ENCODE results near the gene MAPKAPK2.
"Not testable (repeated sequence)": the region's sequence is repeated elsewhere in the genome, so short reads cannot be mapped to it uniquely, and the experiment has no call there.

Gene MAPKAPK2

DNA sequence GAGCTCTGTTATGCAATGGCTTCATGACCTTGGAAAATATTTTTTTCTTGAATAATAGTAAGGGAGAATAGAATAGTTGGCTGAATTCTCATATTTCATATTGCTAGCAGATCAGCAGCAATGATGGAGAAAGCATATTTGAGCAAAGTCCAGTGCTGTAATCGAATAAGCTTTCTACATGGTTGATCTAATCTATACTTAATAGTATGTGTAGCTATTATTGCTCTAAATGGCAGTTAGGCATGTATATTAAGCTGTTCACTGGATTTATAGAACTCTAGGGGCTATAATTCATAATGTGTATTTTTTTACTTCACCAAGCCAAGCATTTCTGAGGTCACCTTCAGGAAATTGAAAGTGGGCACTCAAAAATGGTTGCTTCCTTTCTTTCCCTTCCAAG, 75.9 kb downstream of the MAPKAPK2 start:
- Histone ChIP-seq H3K79me2 (ENCODE audit: insufficient read depth, low read length) (no peaks in the 10 kb centered on the region), H4K20me1 (ENCODE audit: insufficient read depth, low read length) (no peaks in the 10 kb centered on the region), H2AFZ (ENCODE audit: low read length) (no peak overlapping the region), H3K4me1 (ENCODE audit: insufficient read depth, low read length, severe bottlenecking) (no peaks in the 10 kb centered on the region), H3F3A (ENCODE audit: insufficient read depth, low read length) (no peaks in the 10 kb centered on the region), H3K9me3 (ENCODE audit: low read length) (no peaks in the 10 kb centered on the region), H3K9ac (ENCODE audit: low read length) (no peak overlapping the region), H3K27ac (ENCODE audit: low read depth, low read length, poor library complexity, severe bottlenecking) (no peak overlapping the region), H3K9me2 (ENCODE audit: low read depth, low read length) (no peaks in the 10 kb centered on the region), H3K4me3 (ENCODE audit: low read depth, low read length, poor library complexity, severe bottlenecking) (no peak overlapping the region), H3K36me3 (ENCODE audit: insufficient read depth, low read length) (no peaks in the 10 kb centered on the region), H3K4me2 (ENCODE audit: low read length) (no peak overlapping the region), H3K27me3 (ENCODE audit: insufficient read depth, low read length) (no peaks in the 10 kb centered on the region)
- TF ChIP-seq, protein P1, sequence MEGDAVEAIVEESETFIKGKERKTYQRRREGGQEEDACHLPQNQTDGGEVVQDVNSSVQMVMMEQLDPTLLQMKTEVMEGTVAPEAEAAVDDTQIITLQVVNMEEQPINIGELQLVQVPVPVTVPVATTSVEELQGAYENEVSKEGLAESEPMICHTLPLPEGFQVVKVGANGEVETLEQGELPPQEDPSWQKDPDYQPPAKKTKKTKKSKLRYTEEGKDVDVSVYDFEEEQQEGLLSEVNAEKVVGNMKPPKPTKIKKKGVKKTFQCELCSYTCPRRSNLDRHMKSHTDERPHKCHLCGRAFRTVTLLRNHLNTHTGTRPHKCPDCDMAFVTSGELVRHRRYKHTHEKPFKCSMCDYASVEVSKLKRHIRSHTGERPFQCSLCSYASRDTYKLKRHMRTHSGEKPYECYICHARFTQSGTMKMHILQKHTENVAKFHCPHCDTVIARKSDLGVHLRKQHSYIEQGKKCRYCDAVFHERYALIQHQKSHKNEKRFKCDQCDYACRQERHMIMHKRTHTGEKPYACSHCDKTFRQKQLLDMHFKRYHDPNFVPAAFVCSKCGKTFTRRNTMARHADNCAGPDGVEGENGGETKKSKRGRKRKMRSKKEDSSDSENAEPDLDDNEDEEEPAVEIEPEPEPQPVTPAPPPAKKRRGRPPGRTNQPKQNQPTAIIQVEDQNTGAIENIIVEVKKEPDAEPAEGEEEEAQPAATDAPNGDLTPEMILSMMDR (IDR thresholded peaks at IDR 0.05; ENCODE audit: low read length): no peak
- no peak for TF ChIP-seq EZH2 (IDR thresholded peaks at IDR 0.05; ENCODE audit: borderline replicate concordance, low read length)

DNA sequence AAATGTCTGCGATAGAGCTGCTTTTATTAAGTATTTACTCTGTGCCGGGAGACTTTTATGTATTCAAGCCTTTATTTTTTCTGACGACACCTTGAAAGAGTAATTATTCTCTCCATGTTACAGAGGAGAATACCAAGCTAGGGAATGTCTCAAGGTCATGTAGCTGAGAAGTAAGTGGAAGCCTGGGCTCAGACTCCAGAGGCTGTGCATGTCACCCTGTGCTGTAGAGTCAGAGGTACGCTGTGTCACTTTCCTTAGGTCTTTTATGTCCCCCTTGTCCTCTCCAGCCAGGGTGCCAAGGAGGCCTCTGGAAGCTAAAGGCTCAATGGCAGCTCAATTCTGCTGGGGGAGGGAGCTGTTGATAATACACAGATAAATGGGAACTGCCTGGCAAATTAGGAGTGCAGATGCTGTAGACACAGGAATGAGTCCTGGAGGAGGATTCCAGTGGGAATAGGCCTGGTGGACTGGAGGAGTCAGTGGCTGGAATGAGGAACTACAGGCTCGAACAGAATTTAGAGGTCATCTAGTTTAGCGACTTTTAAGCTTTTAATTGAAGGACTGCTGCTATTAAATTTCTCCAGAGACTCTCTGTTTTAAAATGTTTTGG, 76.6 kb downstream of the MAPKAPK2 start:
- no peaks in the 10 kb centered on the region for H3K9me2 ChIP-seq (ENCODE audit: low read depth, low read length)
- no peaks in the 10 kb centered on the region for H3F3A ChIP-seq (ENCODE audit: insufficient read depth, low read length)
- no peak for TF ChIP-seq EZH2 (IDR thresholded peaks at IDR 0.05; ENCODE audit: borderline replicate concordance, low read length)
- TF ChIP-seq, protein P1 (IDR thresholded peaks at IDR 0.05; ENCODE audit: low read length): no peak
- no peak overlapping the region for H3K27ac ChIP-seq (ENCODE audit: low read depth, low read length, poor library complexity, severe bottlenecking)
- H3K36me3 ChIP-seq (ENCODE audit: insufficient read depth, low read length): no peaks in the 10 kb centered on the region
- no peaks in the 10 kb centered on the region for H3K79me2 ChIP-seq (ENCODE audit: insufficient read depth, low read length)
- H4K20me1 ChIP-seq (ENCODE audit: insufficient read depth, low read length): no peaks in the 10 kb centered on the region
- H3K4me2 ChIP-seq (ENCODE audit: low read length): no peak overlapping the region
- H3K4me3 ChIP-seq (ENCODE audit: low read depth, low read length, poor library complexity, severe bottlenecking): no peak overlapping the region
- H3K4me1 ChIP-seq (ENCODE audit: insufficient read depth, low read length, severe bottlenecking): peaks cover under 1% of the 10 kb centered on the region
- no peak overlapping the region for H3K9ac ChIP-seq (ENCODE audit: low read length)
- no peaks in the 10 kb centered on the region for H3K27me3 ChIP-seq (ENCODE audit: insufficient read depth, low read length)
- H3K9me3 ChIP-seq (ENCODE audit: low read length): no peaks in the 10 kb centered on the region
- no peak overlapping the region for H2AFZ ChIP-seq (ENCODE audit: low read length)

DNA sequence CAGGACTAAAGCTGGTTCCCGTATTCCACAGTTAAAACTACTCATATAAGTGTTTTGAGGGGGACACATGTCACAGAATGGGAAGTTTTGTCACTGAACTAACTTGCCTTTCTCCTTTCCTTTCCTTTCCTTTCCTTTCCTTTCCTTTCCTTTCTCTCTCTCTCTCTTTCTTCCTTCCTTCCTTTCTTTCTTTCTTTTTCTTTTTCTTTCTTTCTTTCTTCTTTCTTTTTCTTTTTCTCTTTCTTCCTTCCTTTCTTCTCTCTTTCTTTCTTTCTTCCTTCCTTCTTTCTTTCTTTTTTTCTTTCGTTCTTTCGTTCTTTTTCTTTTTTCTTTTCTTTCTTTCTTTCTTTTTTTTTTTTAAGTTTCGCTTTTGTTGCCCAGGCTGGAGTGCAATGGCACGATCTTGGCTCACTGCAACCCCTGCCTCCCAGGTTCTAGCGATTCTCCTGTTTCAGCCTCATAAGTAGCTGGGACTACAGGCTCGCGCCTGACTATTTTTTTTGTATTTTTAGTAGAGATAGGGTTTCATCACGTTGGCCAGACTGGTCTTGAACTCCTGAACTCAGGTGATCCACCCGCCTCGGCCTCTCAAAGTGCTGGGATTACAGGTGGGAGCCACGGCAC, 78.1 kb downstream of the MAPKAPK2 start:
- not testable (repeated sequence) for H3K27me3 ChIP-seq (ENCODE audit: insufficient read depth, low read length); H3K9me2 ChIP-seq (ENCODE audit: low read depth, low read length)

DNA sequence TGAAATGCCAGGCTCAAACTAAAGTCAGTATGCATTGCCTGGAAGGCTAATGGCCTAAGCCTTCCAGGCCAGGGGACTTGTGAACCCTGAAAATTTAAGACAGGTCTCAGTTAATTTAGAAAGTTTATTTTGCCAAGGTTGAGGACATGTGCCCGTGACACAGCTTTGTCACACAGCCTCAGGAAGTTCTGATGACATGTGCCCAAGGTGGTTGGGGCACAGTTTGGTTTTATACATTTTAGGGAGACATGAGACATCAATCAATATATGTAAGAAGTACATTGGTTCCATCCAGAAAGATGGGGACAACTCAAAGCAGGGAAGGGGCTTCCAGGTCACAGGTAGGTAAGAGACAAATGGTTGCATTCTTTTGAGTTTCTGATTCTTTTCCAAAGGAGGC, 81.1 kb downstream of the MAPKAPK2 start:
- H3K9me2 ChIP-seq (ENCODE audit: low read depth, low read length); H3K27ac ChIP-seq (ENCODE audit: low read depth, low read length, poor library complexity, severe bottlenecking); H3K27me3 ChIP-seq (ENCODE audit: insufficient read depth, low read length); H3K9ac ChIP-seq (ENCODE audit: low read length); H3K36me3 ChIP-seq (ENCODE audit: insufficient read depth, low read length); H3K79me2 ChIP-seq (ENCODE audit: insufficient read depth, low read length); H3K9me3 ChIP-seq (ENCODE audit: low read length); H3K4me2 ChIP-seq (ENCODE audit: low read length); H3K4me3 ChIP-seq (ENCODE audit: low read depth, low read length, poor library complexity, severe bottlenecking); H3K4me1 ChIP-seq (ENCODE audit: insufficient read depth, low read length, severe bottlenecking); H2AFZ ChIP-seq (ENCODE audit: low read length); H4K20me1 ChIP-seq (ENCODE audit: insufficient read depth, low read length); H3F3A ChIP-seq (ENCODE audit: insufficient read depth, low read length): not testable (repeated sequence)

More for the DNA sequence above, 78.1 kb downstream of the MAPKAPK2 start:
- not testable (repeated sequence) for H3K79me2 ChIP-seq (ENCODE audit: insufficient read depth, low read length); H3K4me1 ChIP-seq (ENCODE audit: insufficient read depth, low read length, severe bottlenecking); H4K20me1 ChIP-seq (ENCODE audit: insufficient read depth, low read length); H3K9ac ChIP-seq (ENCODE audit: low read length); H3K4me3 ChIP-seq (ENCODE audit: low read depth, low read length, poor library complexity, severe bottlenecking); H3K36me3 ChIP-seq (ENCODE audit: insufficient read depth, low read length); H3K9me3 ChIP-seq (ENCODE audit: low read length); H3K27ac ChIP-seq (ENCODE audit: low read depth, low read length, poor library complexity, severe bottlenecking); H3F3A ChIP-seq (ENCODE audit: insufficient read depth, low read length); H2AFZ ChIP-seq (ENCODE audit: low read length); H3K4me2 ChIP-seq (ENCODE audit: low read length)

Measured in OCI-LY1 (cell line).